Parathyroid adenoma (tissue), 2 donors: ENCODE results near the gene GPHA2.

Source experiments
- H2AFZ ChIP-seq: fragments of 300-600 bp; sonication (generic); one replicate; pipeline ENCODE4 v1.7.0; 2017; ENCODE audit warnings: antibody characterized with exemption, mild to moderate bottlenecking
- H3K27ac ChIP-seq: fragments of 300-600 bp; sonication (generic); one replicate; pipeline ENCODE4 v1.7.0; 2017
- H3K27me3 ChIP-seq: fragments of 300-600 bp; sonication (generic); one replicate; pipeline ENCODE4 v1.7.0; 2017; ENCODE audit warnings: low read length; ENCODE audit not compliant: control insufficient read depth, insufficient read depth
- H3K36me3 ChIP-seq: fragments of 300-600 bp; sonication (generic); one replicate; pipeline ENCODE4 v1.7.0; 2017; ENCODE audit warnings: low read length; ENCODE audit not compliant: control insufficient read depth, insufficient read depth
- H3K4me1 ChIP-seq: fragments of 300-600 bp; sonication (generic); one replicate; pipeline ENCODE4 v1.7.0; 2017; ENCODE audit warnings: control low read depth
- H3K4me2 ChIP-seq: fragments of 300-600 bp; sonication (generic); one replicate; pipeline ENCODE4 v1.7.0; 2017; ENCODE audit warnings: low read length
- H3K4me3 ChIP-seq: fragments of 300-600 bp; sonication (generic); one replicate; pipeline ENCODE4 v1.7.0; 2017; ENCODE audit warnings: low read depth, low read length
- H3K79me2 ChIP-seq: fragments of 300-600 bp; sonication (generic); one replicate; pipeline ENCODE4 v1.7.0; 2017; ENCODE audit warnings: control low read depth
- H3K9ac ChIP-seq: fragments of 300-600 bp; sonication (generic); one replicate; pipeline ENCODE4 v1.7.0; 2017; ENCODE audit warnings: mild to moderate bottlenecking
- H3K9me3 ChIP-seq: fragments of 300-600 bp; sonication (generic); one replicate; pipeline ENCODE4 v1.7.0; 2017; ENCODE audit warnings: low read length; ENCODE audit not compliant: control insufficient read depth
- TF ChIP-seq, protein P1 (sequence below): fragments of 300-600 bp; sonication (generic); IDR thresholded peaks from one replicate; pipeline ENCODE4 v1.7.0; 2017; ENCODE audit warnings: antibody characterized with exemption, mild to moderate bottlenecking
- donor health status: primary hyperparathyroidism.

Gene GPHA2

GRCh38 chr11:64959498-64959897 lies 23.8 kb upstream of the GPHA2 start:
- no peak overlapping the region for H2AFZ ChIP-seq
- H3K27me3 ChIP-seq = no peaks in the 10 kb centered on the region
- H3K79me2 ChIP-seq = no peaks in the 10 kb centered on the region
- no peak overlapping the region for H3K4me2 ChIP-seq
- no peaks in the 10 kb centered on the region for H3K9me3 ChIP-seq
- H3K27ac ChIP-seq = no peak overlapping the region
- TF ChIP-seq, protein P1, sequence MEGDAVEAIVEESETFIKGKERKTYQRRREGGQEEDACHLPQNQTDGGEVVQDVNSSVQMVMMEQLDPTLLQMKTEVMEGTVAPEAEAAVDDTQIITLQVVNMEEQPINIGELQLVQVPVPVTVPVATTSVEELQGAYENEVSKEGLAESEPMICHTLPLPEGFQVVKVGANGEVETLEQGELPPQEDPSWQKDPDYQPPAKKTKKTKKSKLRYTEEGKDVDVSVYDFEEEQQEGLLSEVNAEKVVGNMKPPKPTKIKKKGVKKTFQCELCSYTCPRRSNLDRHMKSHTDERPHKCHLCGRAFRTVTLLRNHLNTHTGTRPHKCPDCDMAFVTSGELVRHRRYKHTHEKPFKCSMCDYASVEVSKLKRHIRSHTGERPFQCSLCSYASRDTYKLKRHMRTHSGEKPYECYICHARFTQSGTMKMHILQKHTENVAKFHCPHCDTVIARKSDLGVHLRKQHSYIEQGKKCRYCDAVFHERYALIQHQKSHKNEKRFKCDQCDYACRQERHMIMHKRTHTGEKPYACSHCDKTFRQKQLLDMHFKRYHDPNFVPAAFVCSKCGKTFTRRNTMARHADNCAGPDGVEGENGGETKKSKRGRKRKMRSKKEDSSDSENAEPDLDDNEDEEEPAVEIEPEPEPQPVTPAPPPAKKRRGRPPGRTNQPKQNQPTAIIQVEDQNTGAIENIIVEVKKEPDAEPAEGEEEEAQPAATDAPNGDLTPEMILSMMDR = no peak
- H3K4me1 ChIP-seq = no peaks in the 10 kb centered on the region
- no peaks in the 10 kb centered on the region for H3K36me3 ChIP-seq
- no peak overlapping the region for H3K4me3 ChIP-seq
- H3K9ac ChIP-seq = no peak overlapping the region

DNA sequence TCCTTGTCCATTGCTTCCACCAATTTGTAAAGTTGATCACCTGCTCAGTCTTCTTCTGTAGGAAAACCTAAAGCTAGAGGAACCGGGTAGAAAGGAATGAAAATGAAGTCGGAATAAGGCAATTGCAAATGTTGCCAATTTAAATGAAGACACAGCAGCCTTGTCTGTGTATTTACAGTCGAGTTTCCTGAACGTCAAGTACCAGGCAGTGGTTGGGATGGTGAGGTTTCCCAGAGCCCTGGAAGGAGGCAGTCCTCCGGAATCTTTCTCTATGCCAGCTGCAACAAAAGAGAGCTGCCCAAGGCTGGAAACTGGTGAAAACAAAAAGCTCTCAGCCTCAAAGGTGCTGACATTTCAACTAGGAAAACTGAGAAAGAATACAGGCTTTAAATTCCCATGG lies 18.5 kb upstream of the GPHA2 start:
- Histone ChIP-seq H3K27ac (no peak overlapping the region), H3K4me3 (no peak overlapping the region), H3K4me2 (no peak overlapping the region), H3K27me3 (no peaks in the 10 kb centered on the region), H3K79me2 (no peaks in the 10 kb centered on the region), H2AFZ (no peak overlapping the region), H3K9me3 (no peaks in the 10 kb centered on the region), H3K36me3 (no peaks in the 10 kb centered on the region), H3K9ac (no peak overlapping the region), H3K4me1 (no peaks in the 10 kb centered on the region)
- TF ChIP-seq, protein P1 = no peak

DNA sequence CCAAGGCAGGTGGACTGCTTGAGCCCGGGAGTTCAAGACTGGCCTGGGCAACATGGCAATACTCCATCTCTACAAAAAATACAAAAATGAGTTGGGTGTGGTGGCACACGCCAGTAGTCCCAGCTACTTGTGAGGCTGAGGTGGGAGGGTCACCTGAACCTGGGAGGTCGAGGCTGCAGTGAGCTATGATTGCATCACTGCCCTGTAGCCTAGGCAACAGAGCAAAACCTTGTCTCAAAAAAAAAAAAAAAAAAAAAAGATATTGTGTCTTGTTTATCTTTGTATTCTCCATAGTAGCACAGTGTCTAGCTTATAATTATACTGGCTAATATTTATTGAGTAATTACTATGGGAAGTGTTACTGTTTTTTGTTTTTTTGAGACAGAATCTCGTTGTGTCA lies 15.8 kb upstream of the GPHA2 start:
- Histone ChIP-seq H3K79me2 (no peaks in the 10 kb centered on the region), H3K27me3 (no peaks in the 10 kb centered on the region), H2AFZ (no peak overlapping the region), H3K4me1 (no peaks in the 10 kb centered on the region), H3K36me3 (no peaks in the 10 kb centered on the region), H3K9ac (no peak overlapping the region), H3K4me3 (no peak overlapping the region), H3K4me2 (no peak overlapping the region), H3K27ac (no peak overlapping the region), H3K9me3 (no peaks in the 10 kb centered on the region)
- TF ChIP-seq, protein P1 = no peak

- Histone ChIP-seq H3K27ac (no peak overlapping the region), H3K4me3 (no peak overlapping the region), H3K27me3 (no peaks in the 10 kb centered on the region), H3K36me3 (no peaks in the 10 kb centered on the region), H3K9ac (no peak overlapping the region), H3K4me1 (no peaks in the 10 kb centered on the region), H2AFZ (no peak overlapping the region), H3K9me3 (no peaks in the 10 kb centered on the region), H3K4me2 (no peak overlapping the region), H3K79me2 (no peaks in the 10 kb centered on the region)
- TF ChIP-seq, protein P1 = no peak
Measured at GRCh38 chr11:64947208-64947814, 11.6 kb upstream of the GPHA2 start.

- H3K9ac ChIP-seq = no peak overlapping the region
- no peak overlapping the region for H3K4me2 ChIP-seq
- TF ChIP-seq, protein P1 = no peak
Measured at GRCh38 chr11:64936539-64936938, 846 bp upstream of the GPHA2 start.

More at GRCh38 chr11:64936539-64936938, 846 bp upstream of the GPHA2 start:
- Histone ChIP-seq H3K27ac (no peak overlapping the region), H2AFZ (no peak overlapping the region), H3K9me3 (no peaks in the 10 kb centered on the region), H3K4me1 (no peaks in the 10 kb centered on the region), H3K4me3 (no peak overlapping the region), H3K36me3 (no peaks in the 10 kb centered on the region), H3K27me3 (no peaks in the 10 kb centered on the region), H3K79me2 (no peaks in the 10 kb centered on the region)
